ENCODE results near the gene MT1X.
"Not testable (repeated sequence)": the region's sequence is repeated elsewhere in the genome, so short reads cannot be mapped to it uniquely, and the experiment has no call there.

Gene MT1X

GRCh38 chr16:56713794-56714193, 31.5 kb downstream of the MT1X start:
- DNase-seq (ENCODE audit: low read depth) = no peak

- DNase-seq (ENCODE audit: low read depth) = no peak
Observed at GRCh38 chr16:56715126-56715525, 32.9 kb downstream of the MT1X start.

GRCh38 chr16:56716761-56717160, 34.5 kb downstream of the MT1X start:
- no peak for DNase-seq (ENCODE audit: low read depth)

GRCh38 chr16:56717532-56717931, 35.3 kb downstream of the MT1X start:
- not testable (repeated sequence) for DNase-seq (ENCODE audit: low read depth)

- DNase-seq (ENCODE audit: low read depth) = no peak
Observed at GRCh38 chr16:56722200-56722842, 40.1 kb downstream of the MT1X start.

GRCh38 chr16:56724191-56724590, 41.9 kb downstream of the MT1X start:
- no peak for DNase-seq (ENCODE audit: low read depth)

- no peak for DNase-seq (ENCODE audit: low read depth)
Observed at GRCh38 chr16:56726283-56726682, 44.0 kb downstream of the MT1X start.

- DNase-seq (ENCODE audit: low read depth) = no peak
Observed at GRCh38 chr16:56726926-56727325, 44.7 kb downstream of the MT1X start.

- no peak for DNase-seq (ENCODE audit: low read depth)
Observed at GRCh38 chr16:56728027-56728426, 45.8 kb downstream of the MT1X start.

- DNase-seq (ENCODE audit: low read depth) = no peak
Observed at GRCh38 chr16:56728980-56729734, 46.9 kb downstream of the MT1X start.

- DNase-seq (ENCODE audit: low read depth) = peak; percentile 73
Observed at GRCh38 chr16:56729735-56730662, 47.7 kb downstream of the MT1X start, which contains the start of gene NUP93. NUP93 (plus strand) TSS chr16:56730129; CDS start chr16:56748248, 18,119 bp downstream.

- no peak for DNase-seq (ENCODE audit: low read depth)
Observed at GRCh38 chr16:56732366-56732765, 50.1 kb downstream of the MT1X start.

- DNase-seq (ENCODE audit: low read depth) = no peak
Observed at GRCh38 chr16:56732832-56733231, 50.6 kb downstream of the MT1X start.
